GM23338 (cell line): ENCODE results near the gene INPP4A. TPM values are rescaled to one million over a fixed set of nuclear protein-coding genes. Genes with fewer than 3 reads are reported as not detected.
A peak's percentile ranks its signal among the peaks of the same experiment; 100 is the strongest.

Source experiments
- ATAC-seq: fragments of 200-7000 bp; cut with Tn5 transposase; 3 replicates; pipeline ENCODE4 v1.9.1; 2020
- DNase-seq: peaks from one replicate; pipeline ENCODE4 v3.0.0-alpha.2; 2015; ENCODE audit warnings: low spot score
- H2AFZ ChIP-seq: fragments of 200-600 bp; sonication (generic); 2 replicates; pipeline ENCODE4 v1.8.0; 2016; ENCODE audit warnings: antibody characterized with exemption, mild to moderate bottlenecking, moderate library complexity
- H3F3A ChIP-seq: fragments of 200-600 bp; sonication (generic); replicated peaks from 2 replicates; pipeline ENCODE4 v1.8.0; 2017; ENCODE audit warnings: antibody characterized with exemption, mixed run types, low read depth
- H3K27ac ChIP-seq: fragments of 200-600 bp; sonication (generic); 2 replicates; pipeline ENCODE4 v1.6.1; 2016; ENCODE audit warnings: low read depth
- H3K27me3 ChIP-seq: fragments of 200-600 bp; sonication (generic); 2 replicates; pipeline ENCODE4 v1.8.0; 2016; ENCODE audit warnings: mild to moderate bottlenecking, mixed run types, moderate library complexity; ENCODE audit not compliant: insufficient read depth
- H3K36me3 ChIP-seq: fragments of 200-600 bp; sonication (generic); 2 replicates; pipeline ENCODE4 v1.8.0; 2016; ENCODE audit warnings: mild to moderate bottlenecking; ENCODE audit not compliant: insufficient read depth
- H3K4me1 ChIP-seq: fragments of 200-600 bp; sonication (generic); 2 replicates; pipeline ENCODE4 v1.8.0; 2016; ENCODE audit warnings: mild to moderate bottlenecking, moderate library complexity; ENCODE audit not compliant: insufficient read depth
- H3K4me2 ChIP-seq: fragments of 200-600 bp; sonication (generic); 2 replicates; pipeline ENCODE4 v1.7.1; 2017; ENCODE audit warnings: mixed run types
- H3K4me3 ChIP-seq: fragments of 200-600 bp; sonication (generic); 2 replicates; pipeline ENCODE4 v1.6.1; 2016; ENCODE audit warnings: mixed run types
- H3K79me2 ChIP-seq: fragments of 200-600 bp; sonication (generic); replicated peaks from 2 replicates; pipeline ENCODE4 v1.8.0; 2017; ENCODE audit warnings: mild to moderate bottlenecking; ENCODE audit not compliant: insufficient read depth
- H3K9me2 ChIP-seq: fragments of 200-600 bp; sonication (generic); 2 replicates; pipeline ENCODE4 v1.8.0; 2017; ENCODE audit not compliant: insufficient read depth
- H4K20me1 ChIP-seq: fragments of 200-600 bp; sonication (generic); replicated peaks from 2 replicates; pipeline ENCODE4 v1.8.0; 2017; ENCODE audit warnings: mild to moderate bottlenecking; ENCODE audit not compliant: insufficient read depth
- H3K27ac Mint-ChIP-seq: 2 replicates; pipeline ENCODE4 v1.8.0; 2020; ENCODE audit warnings: inconsistent platforms, mild to moderate bottlenecking, moderate library complexity, mixed read lengths
- H3K27me3 Mint-ChIP-seq: 3 replicates; pipeline ENCODE4 v1.8.0; 2022; ENCODE audit warnings: low read depth, mild to moderate bottlenecking, moderate library complexity, mixed read lengths, inconsistent platforms; ENCODE audit not compliant: insufficient read depth, poor library complexity
- H3K36me3 Mint-ChIP-seq: 3 replicates; pipeline ENCODE4 v1.8.0; 2021; ENCODE audit warnings: low read depth, mild to moderate bottlenecking, inconsistent platforms, moderate library complexity, mixed read lengths
- H3K4me1 Mint-ChIP-seq: 3 replicates; pipeline ENCODE4 v1.8.0; 2020; ENCODE audit warnings: mild to moderate bottlenecking, inconsistent platforms, mixed read lengths
- H3K4me3 Mint-ChIP-seq: 3 replicates; pipeline ENCODE4 v1.8.0; 2021; ENCODE audit warnings: moderate library complexity, mild to moderate bottlenecking, inconsistent platforms, mixed read lengths
- H3K9me3 Mint-ChIP-seq: 3 replicates; pipeline ENCODE4 v1.8.0; 2020; ENCODE audit warnings: moderate library complexity, mild to moderate bottlenecking, inconsistent platforms, mixed read lengths
- EZH2 ChIP-seq: fragments of 200-600 bp; sonication (generic); IDR thresholded peaks from one replicate; pipeline ENCODE4 v1.8.0; 2017; ENCODE audit warnings: antibody characterized with exemption, mild to moderate bottlenecking, low read depth; ENCODE audit not compliant: unreplicated experiment
- EZH2phosphoT487 ChIP-seq: fragments of 200-600 bp; sonication (generic); IDR thresholded peaks from one replicate; pipeline ENCODE4 v1.8.1; 2018; ENCODE audit warnings: antibody characterized with exemption; ENCODE audit not compliant: unreplicated experiment
- JUNB ChIP-seq: IDR thresholded peaks from one replicate; pipeline ENCODE4 v1.6.1; 2016; ENCODE audit warnings: antibody characterized with exemption; ENCODE audit not compliant: unreplicated experiment
- REST ChIP-seq: IDR thresholded peaks from one replicate; pipeline ENCODE4 v1.6.1; 2018; ENCODE audit warnings: antibody characterized with exemption; ENCODE audit not compliant: unreplicated experiment
- STAT1 ChIP-seq: IDR thresholded peaks from one replicate; pipeline ENCODE4 v1.6.1; 2016; ENCODE audit warnings: antibody characterized with exemption; ENCODE audit not compliant: unreplicated experiment
- ZNF462 ChIP-seq: fragments of 250-450 bp; sonication (Bioruptor Pico); IDR thresholded peaks from 2 replicates; pipeline ENCODE4 v1.5.0; 2020; ENCODE audit warnings: mild to moderate bottlenecking, moderate library complexity
- polyA plus RNA-seq: library from polyadenylated mRNA; unstranded; fragments of >200 nt; fragmentation: Nextera tagmentation; extraction: Ambion mirVana; gene quantifications from 2 replicates; pipeline ENCODE4 v1.2.1, GENCODE V29; 2016
- total RNA-seq: library from RNA; depleted of rRNA; stranded (reverse); fragments of >200 nt; shearing (Covaris generic); gene quantifications from 2 replicates; pipeline ENCODE4 v1.2.3, GENCODE V29; 2014
- TF ChIP-seq, protein P1 (sequence below): IDR thresholded peaks from 2 replicates; pipeline ENCODE4 v1.6.1; 2016; ENCODE audit warnings: antibody characterized with exemption

Gene INPP4A
- total and polyA plus RNA-seq, 2 experiments from 2014 or later: 8.5 to 36.9 TPM

GRCh38 chr2:98514879-98515249, 70.2 kb downstream of the INPP4A start (continued):
- no peak for TF ChIP-seq REST
- TF ChIP-seq JUNB: no peak
- TF ChIP-seq STAT1: no peak
- no peak for TF ChIP-seq EZH2

DNA sequence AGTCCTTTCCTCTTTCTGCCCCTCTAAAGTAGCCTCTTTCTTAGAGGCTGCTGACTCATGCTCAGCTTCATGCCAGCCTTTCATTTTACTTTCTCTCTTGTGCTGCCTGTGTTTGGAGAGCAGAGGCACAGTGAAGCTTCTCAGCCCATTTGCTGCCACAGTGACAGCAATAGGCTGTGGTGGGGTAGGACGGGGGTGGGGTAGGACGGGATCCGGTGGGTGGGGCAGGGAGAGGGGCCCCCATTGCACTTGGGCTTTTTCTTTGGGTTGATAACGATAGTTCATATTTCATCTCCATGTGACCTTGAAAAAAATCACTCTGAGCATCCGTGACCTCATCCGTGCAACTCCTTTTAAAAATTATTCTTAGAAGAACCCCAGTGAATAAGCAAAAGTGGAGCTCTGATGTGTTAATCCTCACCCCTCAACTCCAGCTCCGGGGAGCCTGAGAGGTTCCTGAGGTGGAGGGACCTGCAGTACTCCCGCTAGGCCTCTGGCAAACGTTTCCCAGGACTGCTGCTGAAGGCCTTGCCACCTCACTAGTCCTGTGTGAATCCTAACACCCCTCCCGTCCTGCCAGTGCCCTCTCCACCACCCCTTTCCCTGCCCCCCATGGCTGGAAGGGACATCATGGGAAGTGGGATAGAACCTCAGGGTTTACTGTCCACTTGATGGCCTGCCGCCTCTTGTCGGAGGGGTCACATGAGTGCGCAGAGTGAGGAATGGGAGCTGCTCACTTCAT, 70.8 kb downstream of the INPP4A start:
- H3K27me3 Mint-ChIP-seq: peaks cover 2% of the 10 kb centered on the region
- no peaks in the 10 kb centered on the region for H3K27me3 ChIP-seq
- peaks cover 30% of the 10 kb centered on the region for H3K4me1 Mint-ChIP-seq
- H3K79me2 ChIP-seq: peaks cover 19% of the 10 kb centered on the region
- H3K4me2 ChIP-seq: no peak overlapping the region
- H3K36me3 Mint-ChIP-seq: peaks cover 4% of the 10 kb centered on the region; the same call in 2 of the 3 replicates
- no peak overlapping the region for H3K4me3 ChIP-seq
- H3F3A ChIP-seq: no peaks in the 10 kb centered on the region
- H3K9me3 Mint-ChIP-seq: no peaks in the 10 kb centered on the region
- no peak for TF ChIP-seq EZH2phosphoT487
- TF ChIP-seq EZH2: no peak
- peaks cover 14% of the 10 kb centered on the region; the same call in 1 of the 2 replicates for H4K20me1 ChIP-seq
- DNase-seq (peak; percentile 12), ATAC-seq (peak; percentile 51)
- no peak overlapping the region for H3K27ac ChIP-seq
- 0 out of 2 replicates have a peak, but pooled peaks cover 4% of the 10 kb centered on the region for H3K9me2 ChIP-seq
- peak overlapping the region; percentile 38; the same call in 1 of the 2 replicates for H3K27ac Mint-ChIP-seq
- H3K36me3 ChIP-seq: no peaks in the 10 kb centered on the region
- H2AFZ ChIP-seq: no peak overlapping the region
- H3K4me1 ChIP-seq: no peaks in the 10 kb centered on the region
- no peak overlapping the region for H3K4me3 Mint-ChIP-seq

GRCh38 chr2:98516571-98516970, 71.9 kb downstream of the INPP4A start:
- Histone ChIP-seq H4K20me1 (peaks cover 14% of the 10 kb centered on the region; the same call in 1 of the 2 replicates), H3K27ac (no peak overlapping the region), H2AFZ (no peak overlapping the region), H3F3A (no peaks in the 10 kb centered on the region), H3K79me2 (peaks cover 19% of the 10 kb centered on the region), H3K27me3 (no peaks in the 10 kb centered on the region), H3K4me1 (no peaks in the 10 kb centered on the region), H3K36me3 (no peaks in the 10 kb centered on the region), H3K4me2 (no peak overlapping the region), H3K4me3 (no peak overlapping the region), H3K9me2 (0 out of 2 replicates have a peak, but pooled peaks cover 4% of the 10 kb centered on the region)
- H3K36me3 Mint-ChIP-seq: peaks cover 8% of the 10 kb centered on the region; the same call in 2 of the 3 replicates
- H3K27me3 Mint-ChIP-seq: peaks cover 2% of the 10 kb centered on the region
- H3K9me3 Mint-ChIP-seq: no peaks in the 10 kb centered on the region
- DNase-seq (no peak), ATAC-seq (no peak)
- no peak overlapping the region for H3K4me3 Mint-ChIP-seq
- H3K27ac Mint-ChIP-seq: no peak overlapping the region
- H3K4me1 Mint-ChIP-seq: peaks cover 30% of the 10 kb centered on the region
- TF ChIP-seq JUNB (no peak), ZNF462 (no peak), EZH2 (no peak)
- TF ChIP-seq, protein P1, sequence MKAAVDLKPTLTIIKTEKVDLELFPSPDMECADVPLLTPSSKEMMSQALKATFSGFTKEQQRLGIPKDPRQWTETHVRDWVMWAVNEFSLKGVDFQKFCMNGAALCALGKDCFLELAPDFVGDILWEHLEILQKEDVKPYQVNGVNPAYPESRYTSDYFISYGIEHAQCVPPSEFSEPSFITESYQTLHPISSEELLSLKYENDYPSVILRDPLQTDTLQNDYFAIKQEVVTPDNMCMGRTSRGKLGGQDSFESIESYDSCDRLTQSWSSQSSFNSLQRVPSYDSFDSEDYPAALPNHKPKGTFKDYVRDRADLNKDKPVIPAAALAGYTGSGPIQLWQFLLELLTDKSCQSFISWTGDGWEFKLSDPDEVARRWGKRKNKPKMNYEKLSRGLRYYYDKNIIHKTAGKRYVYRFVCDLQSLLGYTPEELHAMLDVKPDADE: no peak
